Activated naive CD8-positive, alpha-beta T cell treated with anti-CD3 and anti-CD28 coated beads for 36 hours (primary cell): ENCODE results near the gene MTNR1A. TPM values are rescaled to one million over a fixed set of nuclear protein-coding genes. Genes with fewer than 3 reads are reported as not detected.
"Not testable (repeated sequence)": the region's sequence is repeated elsewhere in the genome, so short reads cannot be mapped to it uniquely, and the experiment has no call there.

Experiments used
- DNase-seq: peaks from one replicate; pipeline ENCODE4 v3.0.0; 2021
- H3K27ac Mint-ChIP-seq: one replicate; pipeline ENCODE4 v1.8.0; 2022; ENCODE audit warnings: mild to moderate bottlenecking, moderate library complexity, mixed read lengths
- H3K27me3 Mint-ChIP-seq: one replicate; pipeline ENCODE4 v1.8.0; 2022; ENCODE audit warnings: mild to moderate bottlenecking, mixed read lengths
- H3K36me3 Mint-ChIP-seq: one replicate; pipeline ENCODE4 v1.8.0; 2021; ENCODE audit warnings: mild to moderate bottlenecking, mixed read lengths
- H3K4me1 Mint-ChIP-seq: one replicate; pipeline ENCODE4 v1.8.0; 2021; ENCODE audit warnings: mixed read lengths
- H3K4me3 Mint-ChIP-seq: one replicate; pipeline ENCODE4 v1.8.0; 2022; ENCODE audit warnings: mild to moderate bottlenecking, moderate library complexity, mixed read lengths
- H3K9me3 Mint-ChIP-seq: one replicate; pipeline ENCODE4 v1.8.0; 2022; ENCODE audit warnings: mixed read lengths
- total RNA-seq, 2 experiments: library from RNA; stranded (reverse); gene quantifications; one replicate each; pipeline ENCODE4 v1.2.3, GENCODE V29; 2021

Gene MTNR1A
- total RNA-seq, 2 experiments from 2014 or later = not detected

GRCh38 chr4:186537843-186538521, 17.4 kb downstream of the MTNR1A start:
- Mint-ChIP-seq H3K27me3 (peaks cover 4% of the 10 kb centered on the region), H3K9me3 (peaks cover 1% of the 10 kb centered on the region), H3K27ac (no peak overlapping the region), H3K4me3 (no peak overlapping the region), H3K4me1 (no peaks in the 10 kb centered on the region), H3K36me3 (no peaks in the 10 kb centered on the region)
- no peak for DNase-seq

- DNase-seq = no peak
- Mint-ChIP-seq H3K9me3 (peaks cover 1% of the 10 kb centered on the region), H3K36me3 (no peaks in the 10 kb centered on the region), H3K4me3 (no peak overlapping the region), H3K4me1 (no peaks in the 10 kb centered on the region), H3K27ac (no peak overlapping the region), H3K27me3 (peaks cover 4% of the 10 kb centered on the region)
These were observed 19.1 kb downstream of the MTNR1A start for GRCh38 chr4:186536285-186536684.

GRCh38 chr4:186534056-186534455, 21.3 kb downstream of the MTNR1A start:
- H3K4me3 Mint-ChIP-seq = no peak overlapping the region
- H3K36me3 Mint-ChIP-seq = no peaks in the 10 kb centered on the region
- DNase-seq = no peak
- no peak overlapping the region for H3K27ac Mint-ChIP-seq
- peaks cover 4% of the 10 kb centered on the region for H3K27me3 Mint-ChIP-seq
- H3K9me3 Mint-ChIP-seq = peaks cover 1% of the 10 kb centered on the region
- no peaks in the 10 kb centered on the region for H3K4me1 Mint-ChIP-seq

- H3K9me3 Mint-ChIP-seq, H3K27me3 Mint-ChIP-seq, H3K27ac Mint-ChIP-seq, H3K4me1 Mint-ChIP-seq, H3K4me3 Mint-ChIP-seq, DNase-seq, H3K36me3 Mint-ChIP-seq: not testable (repeated sequence)
These were observed 31.4 kb downstream of the MTNR1A start for GRCh38 chr4:186523927-186524326.

GRCh38 chr4:186516287-186516686, 39.1 kb downstream of the MTNR1A start:
- no peaks in the 10 kb centered on the region for H3K9me3 Mint-ChIP-seq
- no peak overlapping the region for H3K4me3 Mint-ChIP-seq
- no peaks in the 10 kb centered on the region for H3K27me3 Mint-ChIP-seq
- H3K27ac Mint-ChIP-seq = no peak overlapping the region
- H3K4me1 Mint-ChIP-seq = no peaks in the 10 kb centered on the region
- DNase-seq = no peak
- no peaks in the 10 kb centered on the region for H3K36me3 Mint-ChIP-seq

- no peak overlapping the region for H3K4me3 Mint-ChIP-seq
- no peak for DNase-seq
- no peaks in the 10 kb centered on the region for H3K4me1 Mint-ChIP-seq
- no peaks in the 10 kb centered on the region for H3K27me3 Mint-ChIP-seq
- no peak overlapping the region for H3K27ac Mint-ChIP-seq
- no peaks in the 10 kb centered on the region for H3K9me3 Mint-ChIP-seq
- H3K36me3 Mint-ChIP-seq = no peaks in the 10 kb centered on the region
These were observed 41.0 kb downstream of the MTNR1A start for GRCh38 chr4:186514271-186514950.

DNA sequence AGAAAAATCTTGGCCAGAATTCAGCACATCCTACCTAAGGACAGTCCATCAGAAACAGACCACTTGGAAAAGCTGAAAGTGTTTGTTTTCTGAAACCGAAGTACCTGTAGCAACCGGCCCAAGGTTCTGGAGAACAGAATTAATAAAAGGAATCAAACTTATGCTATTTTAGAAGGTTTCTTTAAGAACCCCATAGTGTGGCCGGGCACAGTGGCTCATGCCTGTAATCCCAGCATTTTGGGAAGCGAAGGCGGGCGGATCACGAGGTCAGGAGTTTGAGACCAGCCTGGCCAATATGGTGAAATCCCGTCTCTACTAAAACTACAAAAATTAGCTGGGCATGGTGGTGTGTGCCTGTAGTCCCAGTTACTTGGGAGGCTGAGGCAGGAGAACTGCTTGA, 50.6 kb downstream of the MTNR1A start:
- H3K4me1 Mint-ChIP-seq, H3K27ac Mint-ChIP-seq, H3K4me3 Mint-ChIP-seq, H3K27me3 Mint-ChIP-seq, H3K36me3 Mint-ChIP-seq, H3K9me3 Mint-ChIP-seq, DNase-seq: not testable (repeated sequence)

GRCh38 chr4:186502231-186502630, 53.1 kb downstream of the MTNR1A start:
- peaks cover 4% of the 10 kb centered on the region for H3K9me3 Mint-ChIP-seq
- H3K27ac Mint-ChIP-seq = no peak overlapping the region
- H3K4me3 Mint-ChIP-seq = no peak overlapping the region
- no peaks in the 10 kb centered on the region for H3K36me3 Mint-ChIP-seq
- DNase-seq = no peak
- peaks cover 8% of the 10 kb centered on the region for H3K27me3 Mint-ChIP-seq
- H3K4me1 Mint-ChIP-seq = no peaks in the 10 kb centered on the region

- no peak overlapping the region for H3K4me3 Mint-ChIP-seq
- H3K9me3 Mint-ChIP-seq = peaks cover 5% of the 10 kb centered on the region
- no peaks in the 10 kb centered on the region for H3K4me1 Mint-ChIP-seq
- no peak for DNase-seq
- peaks cover 12% of the 10 kb centered on the region for H3K27me3 Mint-ChIP-seq
- H3K27ac Mint-ChIP-seq = no peak overlapping the region
- H3K36me3 Mint-ChIP-seq = no peaks in the 10 kb centered on the region
These were observed 53.8 kb downstream of the MTNR1A start for GRCh38 chr4:186501554-186501953.

GRCh38 chr4:186500721-186501304, 54.6 kb downstream of the MTNR1A start:
- no peak for DNase-seq
- Mint-ChIP-seq H3K4me1 (no peaks in the 10 kb centered on the region), H3K27me3 (peaks cover 7% of the 10 kb centered on the region), H3K27ac (no peak overlapping the region), H3K36me3 (no peaks in the 10 kb centered on the region), H3K4me3 (no peak overlapping the region), H3K9me3 (peaks cover 8% of the 10 kb centered on the region)

- Mint-ChIP-seq H3K9me3 (peaks cover 14% of the 10 kb centered on the region), H3K27me3 (peaks cover 7% of the 10 kb centered on the region), H3K27ac (no peak overlapping the region), H3K36me3 (no peaks in the 10 kb centered on the region), H3K4me3 (no peak overlapping the region), H3K4me1 (no peaks in the 10 kb centered on the region)
- no peak for DNase-seq
These were observed 55.9 kb downstream of the MTNR1A start for GRCh38 chr4:186499467-186499866.

GRCh38 chr4:186497043-186497442, 58.3 kb downstream of the MTNR1A start:
- Mint-ChIP-seq H3K36me3 (no peaks in the 10 kb centered on the region), H3K4me3 (no peak overlapping the region), H3K9me3 (peaks cover 15% of the 10 kb centered on the region), H3K27me3 (peaks cover 7% of the 10 kb centered on the region), H3K27ac (no peak overlapping the region), H3K4me1 (no peaks in the 10 kb centered on the region)
- DNase-seq = no peak

DNA sequence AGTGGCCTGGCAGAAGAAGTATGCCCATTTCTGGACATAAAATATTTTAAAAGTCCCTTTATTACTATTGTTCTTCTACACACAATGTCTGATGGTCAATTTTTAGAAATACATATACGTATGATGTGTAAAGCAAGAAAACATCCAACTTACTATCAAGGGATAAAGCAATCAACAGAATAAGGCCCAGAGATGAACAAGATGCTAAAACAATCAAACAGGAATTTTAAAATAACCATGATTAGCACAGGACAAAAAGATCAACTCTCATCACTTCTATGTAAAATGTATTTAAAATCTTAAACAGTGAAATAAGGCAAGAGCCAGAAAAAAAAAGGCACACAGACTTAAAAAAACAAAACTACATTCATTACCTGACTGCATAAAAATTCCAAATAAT, 60.9 kb downstream of the MTNR1A start:
- Mint-ChIP-seq H3K9me3 (peaks cover 17% of the 10 kb centered on the region), H3K27me3 (peaks cover 4% of the 10 kb centered on the region), H3K4me3 (no peak overlapping the region), H3K27ac (no peak overlapping the region), H3K36me3 (no peaks in the 10 kb centered on the region), H3K4me1 (no peaks in the 10 kb centered on the region)
- DNase-seq = no peak

DNA sequence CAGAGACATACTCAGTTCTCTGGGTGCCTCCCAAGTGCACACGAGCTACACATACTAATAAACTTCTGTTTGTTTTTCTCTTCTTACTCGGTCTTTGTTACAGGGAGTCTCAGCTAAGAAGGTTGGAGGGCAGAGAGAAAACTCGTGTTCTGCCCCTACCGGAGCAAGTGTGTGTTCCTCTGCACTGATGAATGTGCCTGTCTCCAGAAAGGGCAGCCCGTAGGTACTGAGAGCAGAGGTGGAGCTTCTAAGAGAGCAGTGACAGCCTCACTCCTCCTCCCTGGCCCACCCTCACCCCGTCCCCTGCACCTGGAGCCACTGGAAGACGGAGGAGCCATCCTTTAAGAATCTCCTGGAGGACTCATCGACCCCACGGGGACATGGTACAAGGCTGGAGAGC, 67.6 kb downstream of the MTNR1A start:
- peaks cover 11% of the 10 kb centered on the region for H3K9me3 Mint-ChIP-seq
- H3K27ac Mint-ChIP-seq = no peak overlapping the region
- no peak overlapping the region for H3K4me3 Mint-ChIP-seq
- H3K4me1 Mint-ChIP-seq = no peaks in the 10 kb centered on the region
- DNase-seq = no peak
- H3K27me3 Mint-ChIP-seq = no peaks in the 10 kb centered on the region
- H3K36me3 Mint-ChIP-seq = no peaks in the 10 kb centered on the region

DNA sequence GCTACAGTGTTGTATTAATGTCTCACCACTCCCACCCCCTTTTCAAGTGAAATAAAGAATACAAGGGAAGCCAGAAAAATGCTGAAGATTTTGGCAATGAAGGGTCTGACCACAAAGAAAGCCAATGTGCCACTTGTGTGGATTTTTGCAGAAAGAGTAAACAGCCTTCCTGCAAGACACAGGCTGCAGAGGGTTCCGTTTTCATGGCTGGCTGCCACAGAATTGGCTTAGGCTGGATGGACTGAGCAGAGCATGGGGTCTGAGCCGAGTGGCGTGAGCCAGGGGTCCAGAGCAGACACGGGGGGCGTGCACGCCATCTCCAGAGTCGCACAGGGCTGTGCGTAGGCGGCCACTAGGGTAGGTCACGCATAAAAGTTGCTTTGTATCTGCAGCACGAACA, 69.2 kb downstream of the MTNR1A start:
- no peak for DNase-seq
- Mint-ChIP-seq H3K4me3 (no peak overlapping the region), H3K4me1 (no peaks in the 10 kb centered on the region), H3K27ac (no peak overlapping the region), H3K9me3 (peaks cover 11% of the 10 kb centered on the region), H3K27me3 (no peaks in the 10 kb centered on the region), H3K36me3 (peaks cover 2% of the 10 kb centered on the region)

DNA sequence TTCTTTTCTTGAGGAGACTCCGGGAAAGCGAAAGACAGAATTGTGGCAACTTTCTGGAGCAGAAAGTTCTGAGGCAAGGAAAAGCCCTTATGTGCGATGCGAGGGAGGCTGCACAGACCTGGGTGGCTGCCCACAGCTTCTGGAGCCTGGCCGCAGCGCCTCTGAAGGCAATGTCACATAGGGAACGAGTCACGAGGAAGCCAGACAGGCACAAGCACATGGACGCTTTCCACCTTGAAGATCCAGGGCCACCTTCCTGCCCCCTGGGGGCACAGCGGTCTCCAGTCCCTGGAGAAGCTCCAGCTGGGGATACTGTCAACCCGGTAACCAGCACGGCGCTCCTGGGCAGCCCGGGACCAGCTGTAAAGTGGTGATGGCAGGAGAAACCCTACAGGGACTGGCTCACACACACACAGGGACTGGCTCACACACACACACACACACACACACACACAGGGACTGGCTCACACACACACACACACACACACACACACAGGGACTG, 69.8 kb downstream of the MTNR1A start:
- Mint-ChIP-seq H3K4me1 (no peaks in the 10 kb centered on the region), H3K27me3 (no peaks in the 10 kb centered on the region), H3K27ac (no peak overlapping the region), H3K9me3 (peaks cover 11% of the 10 kb centered on the region), H3K36me3 (peaks cover 2% of the 10 kb centered on the region), H3K4me3 (no peak overlapping the region)
- no peak for DNase-seq
